GM19452 (cell line): ENCODE results near the gene TRPM6.

Source experiments
- ATAC-seq: cut with Tn5 transposase; IDR thresholded peaks from one replicate; pipeline ENCODE4 v1.9.1; 2021; ENCODE audit not compliant: unreplicated experiment

Gene TRPM6

DNA sequence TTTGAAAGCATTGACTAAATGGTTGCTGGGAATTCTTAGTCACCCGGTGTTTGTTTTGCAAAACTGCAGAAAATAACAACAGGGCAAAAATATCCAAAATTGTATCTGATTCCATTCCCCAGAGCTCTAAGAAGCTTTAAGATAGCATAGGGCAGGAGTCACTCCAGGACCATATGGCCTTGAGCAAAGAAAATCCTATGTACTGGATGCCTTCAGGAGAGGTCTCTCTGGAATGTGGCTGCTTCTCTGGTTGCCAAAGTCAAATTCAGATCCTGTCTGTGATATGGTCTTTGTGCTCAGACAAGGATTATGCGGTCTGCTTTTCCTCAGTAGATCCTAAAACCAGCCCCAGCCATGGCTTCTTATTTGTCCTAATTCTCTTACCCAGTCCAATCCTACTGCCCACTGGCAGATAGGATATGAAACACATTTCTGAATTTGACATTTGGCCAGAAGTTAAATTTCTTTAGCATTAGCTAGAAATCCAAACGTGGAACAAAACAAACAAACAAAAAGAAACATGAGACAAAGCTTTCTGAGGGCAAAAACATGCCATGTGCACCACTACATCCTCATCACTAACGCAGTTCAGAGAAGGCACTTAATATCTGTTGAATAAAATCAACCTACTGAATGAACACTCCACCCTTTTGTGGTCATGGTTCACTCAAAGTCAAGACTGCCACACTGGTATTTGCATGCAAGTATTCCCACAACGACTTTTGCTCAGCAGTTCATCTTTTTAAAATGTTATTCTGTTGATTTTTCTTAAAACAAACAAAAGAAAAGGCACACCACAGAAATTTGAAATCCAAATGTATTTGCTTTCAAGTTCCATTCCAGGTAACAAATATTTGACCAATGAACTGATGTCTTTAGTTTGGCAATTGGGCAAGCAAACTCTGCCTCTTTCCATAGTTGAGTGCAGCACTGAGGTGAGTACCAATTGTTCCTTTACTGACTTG lies 165.7 kb downstream of the TRPM6 start:
- no peak for ATAC-seq

DNA sequence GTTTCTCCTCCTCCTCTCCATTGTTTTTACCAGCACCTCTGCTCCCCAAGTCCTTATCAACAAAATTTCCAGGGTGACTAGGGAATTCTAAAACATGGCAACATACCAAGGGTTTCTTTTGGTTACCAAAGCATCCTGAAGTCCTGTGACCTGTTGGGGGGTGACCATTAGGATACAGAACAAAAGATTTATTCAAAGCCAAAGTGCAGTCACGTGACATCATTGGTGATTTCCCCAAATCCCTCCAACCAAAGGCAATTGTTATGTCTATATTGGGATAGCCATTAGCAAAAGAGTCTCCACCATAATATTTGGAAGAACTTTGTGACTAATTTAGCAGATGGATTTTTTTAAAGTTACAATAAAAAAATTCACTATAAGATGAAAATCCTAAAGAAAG lies 168.4 kb downstream of the TRPM6 start:
- no peak for ATAC-seq

DNA sequence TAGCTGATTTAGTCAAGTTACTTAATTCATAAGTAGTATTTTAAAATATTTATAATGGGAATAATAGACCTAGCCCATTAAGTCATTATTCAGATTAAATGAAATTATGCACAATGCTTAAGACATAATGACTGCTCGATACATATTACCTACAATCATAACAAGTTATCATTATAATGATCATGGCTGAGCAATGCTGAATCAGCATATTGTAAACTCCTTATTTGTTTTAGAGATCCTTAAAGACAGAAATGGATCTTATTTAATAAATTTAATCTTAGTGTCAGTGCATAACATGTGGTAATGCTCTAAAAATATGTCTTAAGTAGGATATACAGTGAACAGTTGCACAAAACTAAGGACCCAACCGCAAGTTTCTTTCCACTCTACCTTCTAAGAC lies 169.0 kb downstream of the TRPM6 start:
- no peak for ATAC-seq

DNA sequence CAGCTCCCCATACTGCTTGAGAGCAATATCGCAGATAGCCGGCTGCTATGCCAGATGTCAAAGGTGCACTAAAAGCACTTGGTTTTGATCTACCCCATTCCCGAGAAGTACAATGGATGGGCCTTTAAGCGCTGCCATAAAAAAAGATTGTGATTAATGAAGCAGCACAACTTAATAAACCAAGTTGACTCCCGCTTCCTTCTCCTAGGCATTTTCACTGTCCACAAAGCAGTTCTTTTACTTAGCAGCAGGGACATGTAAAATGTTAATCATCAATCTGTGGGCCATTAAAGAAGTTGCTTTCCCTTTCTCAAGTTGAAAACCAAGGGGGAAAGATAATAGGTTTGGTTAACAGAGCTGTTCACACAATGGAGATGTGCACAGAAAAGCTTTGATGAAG lies 176.4 kb downstream of the TRPM6 start:
- no peak for ATAC-seq

DNA sequence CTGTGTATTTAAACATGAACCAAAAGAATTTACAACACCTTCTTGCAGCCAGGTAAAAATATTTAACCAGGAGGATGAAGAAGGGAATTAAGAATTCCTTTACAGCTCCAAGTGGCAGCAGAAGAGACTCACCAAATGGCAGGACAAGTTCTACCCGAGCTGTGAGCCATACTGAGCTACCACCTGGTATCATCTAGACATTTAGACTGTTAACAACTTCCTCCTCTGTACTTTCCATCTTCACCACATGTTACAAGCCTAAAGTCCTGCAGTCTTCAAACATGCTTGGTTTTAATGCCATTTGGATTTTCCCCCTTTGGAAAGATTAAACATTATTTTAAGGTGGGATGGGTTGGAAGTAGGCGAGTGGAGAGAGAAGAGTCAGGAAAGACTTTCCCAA lies 190.2 kb downstream of the TRPM6 start:
- ATAC-seq, result no peak

DNA sequence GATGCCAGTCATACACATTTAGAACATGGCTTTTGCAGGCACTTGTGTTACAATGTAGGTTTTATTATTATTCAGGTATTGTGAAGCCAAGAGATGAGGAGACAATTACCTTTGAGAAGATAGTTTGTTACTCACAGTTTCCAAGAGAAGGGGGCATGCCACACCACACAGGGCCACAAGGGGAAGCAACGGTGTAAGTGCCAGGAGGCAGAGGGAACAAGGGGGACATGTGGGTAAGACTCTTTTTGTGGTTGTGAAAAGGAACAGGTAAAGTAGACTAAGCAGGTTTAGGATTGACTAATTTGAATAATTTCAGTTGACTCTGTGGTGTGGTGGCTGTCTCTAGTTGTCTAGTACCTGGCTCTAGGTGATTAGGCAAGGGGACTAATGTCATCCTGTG lies 191.2 kb downstream of the TRPM6 start:
- no peak for ATAC-seq

DNA sequence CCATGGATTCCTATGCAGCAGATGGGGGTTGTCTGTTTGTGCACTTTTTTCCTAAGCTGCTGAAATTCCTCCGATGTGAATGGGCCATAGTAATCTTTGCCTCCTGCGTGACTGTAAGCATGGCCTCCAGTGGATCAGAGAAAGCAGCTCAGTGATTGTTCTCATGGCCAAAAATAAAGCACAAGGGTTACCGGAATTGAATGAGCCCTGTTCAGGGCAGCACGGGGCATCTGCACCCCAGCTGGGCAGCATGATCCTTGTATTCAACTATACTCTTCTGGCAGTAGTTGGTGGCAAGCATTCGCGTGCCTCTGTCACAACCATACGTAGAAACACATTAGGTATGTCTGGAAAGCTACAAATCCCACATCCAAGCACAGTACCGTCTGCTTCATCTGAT lies 196.7 kb downstream of the TRPM6 start:
- no peak for ATAC-seq

DNA sequence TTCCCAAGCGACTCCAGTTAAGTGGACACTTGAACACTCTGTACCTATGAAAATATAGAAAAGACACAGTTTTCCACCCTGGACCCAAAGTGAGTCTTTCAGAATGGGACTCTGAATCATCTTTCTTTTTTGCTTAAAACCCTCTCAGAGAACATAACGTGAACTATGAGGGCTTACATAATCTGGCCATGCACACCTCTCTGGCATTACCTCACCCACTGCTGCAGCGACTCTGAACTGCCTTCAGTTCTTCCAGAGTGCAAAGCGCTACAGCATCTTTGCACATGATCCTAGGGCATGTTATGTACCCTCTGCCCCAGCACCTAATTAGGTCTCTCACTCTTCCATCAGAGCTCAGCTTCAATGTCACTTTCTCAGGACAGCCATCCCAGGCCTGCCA lies 204.4 kb downstream of the TRPM6 start:
- no peak for ATAC-seq

DNA sequence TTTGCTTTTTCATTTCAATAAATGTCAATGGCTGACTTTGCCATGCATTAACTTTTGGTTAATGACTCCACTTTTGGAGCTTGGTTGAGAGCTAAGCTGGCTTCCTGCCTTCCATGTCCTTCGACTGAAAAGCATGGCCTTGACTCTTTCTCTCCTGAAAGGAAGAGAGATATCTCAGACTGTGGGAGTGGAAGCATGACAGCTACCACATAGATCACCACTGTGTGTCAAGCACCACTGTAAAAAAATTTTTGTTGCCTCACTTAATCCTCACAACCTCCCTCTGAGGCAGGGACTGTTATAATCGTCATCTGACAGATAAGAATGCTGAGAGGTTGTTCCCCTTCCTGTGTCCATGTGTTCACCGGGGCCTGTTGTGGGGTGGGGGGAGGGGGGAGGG lies 205.8 kb downstream of the TRPM6 start:
- no peak for ATAC-seq

DNA sequence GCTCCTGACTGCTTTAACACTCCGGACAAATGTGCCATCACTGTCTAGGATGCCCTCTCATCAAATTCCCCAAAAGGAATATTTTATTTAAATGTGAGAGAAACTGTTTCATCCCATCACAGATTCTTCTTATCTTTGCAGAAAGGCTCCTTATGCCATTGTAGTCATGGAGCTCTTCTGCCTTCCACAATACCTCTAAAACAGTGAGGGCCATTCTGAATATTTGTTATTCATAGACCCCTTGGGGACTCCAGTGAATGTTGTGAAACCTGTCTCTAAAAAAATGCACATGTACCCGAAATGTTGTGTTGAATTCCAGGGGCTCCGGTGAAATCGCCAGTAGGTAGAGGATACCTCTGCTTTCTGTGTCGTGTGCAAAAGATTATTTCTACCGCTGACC lies 213.6 kb downstream of the TRPM6 start:
- no peak for ATAC-seq
